HUDEP-2 (cell line): ENCODE measurements around the gene CACNA1I.

Experiments
- DNase-seq, 76 experiments: peaks; one replicate each; lab custom pipeline; 2025; ENCODE audit not compliant: unreplicated experiment in 76 of 76; lab: John Stamatoyannopoulos, UW

Gene CACNA1I

DNA sequence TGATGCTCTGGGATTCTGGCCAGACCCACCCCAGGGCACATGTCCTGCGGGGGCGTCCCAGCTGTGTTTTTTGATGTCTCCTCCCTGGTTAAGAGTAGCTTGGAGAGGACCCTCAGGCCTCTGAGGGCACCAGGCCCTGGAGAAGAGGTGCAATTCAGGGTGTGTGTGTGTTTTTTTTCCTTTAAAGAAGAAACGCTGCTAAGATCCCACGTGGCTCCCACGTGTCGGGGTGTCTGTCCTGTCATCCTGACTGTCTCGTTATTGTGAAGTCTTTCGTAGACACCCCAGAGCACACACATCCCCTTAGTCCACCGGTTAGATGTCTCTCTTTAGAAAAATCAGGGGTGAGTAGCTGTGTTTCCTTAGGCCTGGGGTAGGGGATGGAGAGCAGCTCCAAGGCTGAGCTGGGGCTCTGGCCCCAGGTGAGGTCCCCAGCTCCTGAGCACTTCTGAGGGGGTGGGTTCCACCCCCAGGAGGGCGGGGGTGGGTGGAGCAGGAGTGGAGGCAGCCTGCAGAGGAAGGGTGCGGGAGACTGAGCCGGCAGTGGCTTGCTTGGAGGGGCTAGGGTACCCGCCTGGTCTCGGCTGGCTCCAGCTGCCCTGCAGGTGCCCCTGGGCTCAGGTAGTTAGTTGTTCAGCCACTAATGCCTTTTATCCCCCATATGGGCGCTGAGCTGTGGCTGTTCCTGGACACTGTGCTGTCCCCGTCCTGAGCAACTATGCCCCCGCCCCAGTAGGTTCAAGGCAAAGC lies 116.4 kb downstream of the CACNA1I start:
- peak in 1 of 76 experiments; percentile 15 for DNase-seq

DNA sequence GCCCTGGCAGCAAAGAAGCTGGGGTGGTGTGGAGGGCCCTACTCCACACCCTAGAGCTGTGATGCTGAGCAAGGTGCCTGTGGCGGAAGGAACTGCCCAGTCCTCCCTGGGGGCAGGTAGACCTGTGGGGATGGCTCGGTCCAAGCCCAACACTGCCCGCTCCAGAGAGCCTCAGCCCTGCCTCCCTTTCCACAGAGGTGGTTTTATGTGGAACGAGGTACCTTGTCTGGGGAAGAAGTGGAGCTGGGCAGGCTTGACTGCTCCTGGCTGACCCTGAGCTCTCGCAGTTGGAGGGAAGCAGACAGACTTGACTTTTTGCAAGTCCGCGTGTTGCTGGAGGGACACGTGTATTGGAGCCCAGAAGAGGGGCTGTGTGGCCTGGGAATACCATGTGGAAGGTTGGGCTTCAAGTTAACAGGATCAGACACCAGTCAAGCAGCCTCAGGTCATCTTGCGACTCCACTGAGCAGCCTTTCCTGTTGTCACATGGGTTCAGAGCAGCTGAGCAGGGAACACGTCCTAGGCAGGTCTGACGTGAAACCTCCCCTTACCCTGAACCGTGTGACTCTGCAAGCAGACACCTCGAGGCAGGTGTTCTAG lies 117.7 kb downstream of the CACNA1I start:
- DNase-seq, result no peak

DNA sequence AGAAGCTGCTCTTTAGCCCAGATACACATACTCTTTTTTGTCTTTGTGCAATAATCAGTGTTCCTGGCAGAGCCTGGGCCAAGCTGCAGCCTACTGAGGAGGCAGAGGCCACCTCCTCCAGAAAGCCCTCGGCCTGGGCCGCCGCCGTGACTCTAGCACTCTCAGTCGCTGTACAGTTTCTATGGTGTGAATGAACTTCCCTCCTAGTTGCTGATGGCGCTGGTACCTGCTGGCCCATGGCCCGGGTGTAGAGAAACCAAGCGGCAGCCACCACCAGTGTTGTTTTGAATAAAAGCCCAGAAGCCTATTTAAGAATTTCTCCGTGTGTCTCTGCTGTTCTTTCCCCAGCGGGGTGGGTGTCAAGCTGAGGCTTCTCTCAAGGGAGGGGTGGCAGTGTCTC lies 118.9 kb downstream of the CACNA1I start:
- DNase-seq, result no peak

DNA sequence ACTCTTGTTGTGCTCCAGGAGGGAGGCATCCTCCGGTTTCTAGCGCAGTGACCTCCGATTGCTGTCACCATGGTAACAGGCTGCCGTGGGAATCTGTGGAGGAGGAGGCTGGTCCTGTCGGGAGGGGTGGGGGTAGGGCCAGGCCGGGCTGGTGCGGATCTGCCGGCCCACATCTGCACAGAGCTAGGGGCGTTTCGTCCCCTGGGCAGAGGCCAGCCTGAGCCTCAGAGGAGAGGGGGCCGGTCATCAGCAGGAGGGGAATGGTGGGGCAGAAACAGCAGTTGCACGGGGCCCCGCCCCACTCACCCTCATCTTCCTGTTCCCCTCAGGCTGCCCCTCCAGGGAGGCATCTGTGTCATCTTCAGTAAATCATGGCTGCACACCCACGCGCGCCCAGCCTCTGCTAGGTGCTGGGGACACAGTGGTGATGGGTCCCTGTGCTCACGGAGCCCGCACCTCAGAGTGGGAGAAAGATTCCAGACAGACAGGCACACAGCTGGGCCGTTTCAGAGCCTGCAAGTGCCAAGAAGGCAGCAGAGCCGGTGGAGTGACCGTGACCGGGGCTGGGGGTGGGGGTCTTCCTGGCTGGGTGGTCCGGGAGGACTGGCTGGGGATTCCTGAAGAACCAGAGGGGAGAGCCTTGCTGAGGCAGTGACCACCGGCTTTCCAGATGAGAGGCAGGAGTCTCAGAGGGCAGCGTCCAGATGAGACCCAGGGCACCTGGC lies 120.5 kb downstream of the CACNA1I start:
- DNase-seq, result no peak

DNA sequence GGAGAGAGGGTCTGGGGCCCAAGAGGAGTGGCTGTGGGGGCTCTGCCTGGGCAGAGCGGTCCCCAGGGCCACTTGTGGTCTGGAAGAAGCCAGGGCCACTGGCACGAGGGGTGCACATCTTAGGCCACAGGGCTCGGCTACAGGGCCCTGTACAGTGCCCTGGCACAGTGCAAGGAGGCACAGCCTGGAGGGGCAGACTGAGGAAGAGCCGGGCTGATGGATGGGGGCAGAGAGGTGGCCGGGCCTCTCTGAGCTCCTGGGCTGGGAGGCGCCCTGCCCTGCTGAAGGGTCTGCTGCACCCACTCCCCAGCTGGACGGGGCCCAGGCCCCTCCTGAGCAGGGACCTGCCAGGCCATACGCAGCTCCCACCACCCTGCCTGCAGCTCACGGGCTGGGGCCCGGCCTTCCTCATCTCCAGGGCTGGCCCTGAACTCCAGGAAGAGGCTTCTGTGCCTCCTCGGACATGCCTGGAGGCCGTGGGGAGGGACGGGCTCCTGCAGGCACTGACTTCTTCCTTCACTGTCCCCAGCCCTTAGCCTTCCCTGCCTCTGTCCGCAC lies 123.5 kb downstream of the CACNA1I start:
- DNase-seq, result no peak

DNA sequence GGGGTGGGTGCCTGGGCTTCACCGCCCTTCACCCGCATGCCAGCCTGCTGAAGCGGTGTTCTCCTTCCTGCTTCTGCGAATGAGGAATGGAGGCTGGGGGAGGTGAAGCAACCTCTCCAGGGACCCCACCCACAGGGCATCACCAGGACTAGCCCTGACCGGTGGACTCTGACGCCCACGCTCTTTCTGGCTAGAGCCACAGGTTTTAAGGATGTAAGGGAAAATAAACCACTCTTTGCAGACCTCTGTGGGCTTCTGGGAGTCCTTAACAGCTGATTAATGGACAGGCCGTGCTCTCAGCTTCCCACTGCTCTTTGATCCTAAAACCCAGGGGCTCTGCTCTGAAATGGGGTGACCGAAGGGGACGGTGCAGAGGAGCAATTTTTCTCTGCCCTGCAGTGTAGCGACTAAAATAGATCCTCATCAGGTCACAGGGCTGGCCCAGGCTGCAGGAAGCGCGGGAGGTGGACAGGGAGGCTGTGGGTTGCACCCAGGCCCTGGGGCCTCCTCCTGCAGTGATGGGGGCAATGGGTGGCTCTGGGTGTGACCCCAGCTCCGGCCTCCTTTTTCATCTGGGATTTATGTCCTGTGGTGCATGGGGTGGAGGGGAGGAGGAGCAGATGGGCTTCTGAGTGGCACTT lies 127.4 kb downstream of the CACNA1I start:
- no peak for DNase-seq

DNA sequence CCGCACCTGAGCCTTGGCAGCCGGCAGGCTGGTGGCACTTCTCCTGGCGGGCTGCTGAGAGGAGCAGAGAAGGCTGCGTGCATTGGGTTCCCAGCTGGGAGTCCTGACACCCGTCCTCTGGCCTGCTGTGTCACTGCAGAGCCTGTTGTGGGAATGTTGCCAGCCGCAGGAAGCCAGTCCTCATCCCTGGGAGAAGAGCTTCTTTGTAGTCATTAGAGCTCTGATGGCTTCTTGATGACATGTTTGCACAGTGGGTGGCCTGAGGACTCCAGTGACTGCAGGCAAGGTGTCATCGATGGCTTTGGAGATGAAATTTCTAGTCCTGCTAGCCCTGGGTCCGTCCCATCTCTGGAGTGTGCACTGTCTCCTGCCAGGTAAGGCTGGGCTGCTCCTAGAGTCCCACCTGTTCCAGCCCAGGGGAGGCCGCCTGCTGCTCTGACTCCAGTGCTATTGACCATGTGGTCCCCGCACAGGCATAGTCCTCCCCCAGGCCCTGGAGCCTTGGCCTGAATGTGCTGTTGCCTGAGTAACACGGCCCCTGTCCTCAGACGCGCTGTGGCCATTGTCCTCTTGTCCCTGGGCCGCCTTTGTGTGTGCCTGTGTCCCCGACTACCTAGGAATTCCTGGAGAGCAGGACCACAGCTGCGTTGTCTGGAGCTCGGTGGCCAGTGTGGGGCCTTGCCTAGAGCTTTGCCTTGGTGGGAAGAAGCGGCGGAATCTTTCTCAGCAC lies 129.2 kb downstream of the CACNA1I start:
- DNase-seq, result no peak

DNA sequence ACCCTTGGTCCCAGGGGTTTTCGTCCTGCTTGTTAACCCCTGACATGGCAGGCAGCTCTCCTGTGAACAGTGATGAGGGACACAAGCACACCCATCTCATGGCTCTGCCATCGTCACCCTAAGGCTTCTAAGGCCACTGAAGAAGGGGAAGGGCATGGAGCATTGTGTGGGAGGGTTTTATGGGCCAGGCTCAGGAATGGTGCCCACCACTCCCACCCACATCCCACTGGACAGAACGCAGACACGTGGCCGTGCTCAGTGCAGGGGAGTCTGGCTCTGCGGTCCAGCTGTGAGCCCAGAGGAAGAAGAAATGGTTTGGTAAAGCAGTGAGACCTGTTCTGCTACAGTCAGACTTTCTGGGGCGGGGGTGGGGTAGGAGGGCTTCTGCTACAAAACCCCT lies 130.0 kb downstream of the CACNA1I start:
- no peak for DNase-seq

DNA sequence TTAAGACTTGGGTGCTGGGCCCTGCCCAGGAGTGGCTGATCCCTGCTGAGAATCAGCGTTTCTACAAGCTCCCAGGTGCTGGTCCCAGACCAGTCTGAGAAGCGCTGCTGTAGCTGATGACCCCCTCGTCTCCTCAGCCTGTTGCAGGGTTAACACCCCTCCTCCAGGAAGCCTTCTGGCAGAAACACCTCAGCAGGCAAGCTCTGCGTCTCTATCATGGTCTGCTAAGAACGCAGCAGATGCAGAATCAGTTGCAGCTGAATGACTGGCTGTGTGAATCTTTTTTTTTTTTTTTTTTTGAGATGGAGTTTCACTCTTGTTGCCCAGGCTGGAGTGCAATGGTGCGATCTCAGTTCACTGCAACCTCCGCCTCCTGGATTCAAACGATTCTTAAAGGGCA lies 132.5 kb downstream of the CACNA1I start:
- no peak for DNase-seq

DNA sequence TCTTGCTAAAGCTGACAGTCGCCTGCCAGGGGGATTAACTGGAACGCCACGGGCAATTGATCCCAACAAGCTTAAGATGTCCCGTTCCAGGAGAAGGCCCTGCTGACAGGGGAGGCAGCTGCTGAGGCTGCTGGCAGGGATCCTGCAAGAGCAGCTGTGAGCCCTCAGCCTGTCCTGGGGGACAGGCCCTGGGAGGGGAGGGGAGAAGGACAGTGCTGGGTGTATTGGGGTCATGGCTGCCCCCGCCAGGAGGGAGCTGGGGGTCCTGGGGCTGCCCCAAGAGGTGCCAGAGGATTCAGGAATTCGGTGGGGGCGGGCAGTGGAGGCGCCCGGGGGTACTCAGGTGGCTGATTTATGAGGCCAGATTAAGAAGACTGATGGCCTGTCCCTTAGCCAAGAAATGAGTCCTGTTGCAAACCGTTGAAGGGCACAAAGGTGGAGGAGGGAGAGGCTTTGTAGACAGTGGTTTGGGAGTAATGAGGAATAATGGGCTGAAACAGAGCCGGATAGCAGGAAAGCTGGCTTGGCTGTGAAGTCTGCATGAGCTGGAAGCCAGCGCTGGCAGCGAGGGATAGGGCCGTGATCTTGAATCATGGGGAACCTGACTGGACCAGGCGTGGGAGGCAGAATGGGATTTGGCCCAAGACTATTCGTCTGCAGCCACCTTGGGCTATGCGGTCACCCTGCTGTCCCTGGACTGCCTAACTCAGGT lies 133.5 kb downstream of the CACNA1I start:
- DNase-seq, result no peak

DNA sequence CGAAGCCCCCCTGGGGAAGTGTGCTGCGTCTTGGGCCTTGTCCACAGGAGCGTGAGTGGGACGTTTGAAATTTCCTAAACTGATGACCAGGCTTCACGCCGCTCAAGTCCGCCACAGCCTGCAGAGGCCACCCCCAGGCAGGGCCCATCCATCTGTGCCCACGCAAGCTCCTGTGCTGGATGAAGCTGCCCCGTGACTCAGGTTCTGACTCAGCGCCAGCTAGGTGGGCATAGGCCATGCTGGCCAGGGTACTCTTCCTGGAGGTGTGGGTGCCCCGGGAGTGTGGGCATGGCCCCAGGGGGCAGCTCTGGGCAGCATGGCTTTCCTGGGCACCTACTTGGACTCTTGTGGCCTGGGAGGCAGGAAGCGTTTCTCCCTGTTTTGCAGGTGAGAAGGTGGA lies 134.8 kb downstream of the CACNA1I start:
- no peak for DNase-seq

DNA sequence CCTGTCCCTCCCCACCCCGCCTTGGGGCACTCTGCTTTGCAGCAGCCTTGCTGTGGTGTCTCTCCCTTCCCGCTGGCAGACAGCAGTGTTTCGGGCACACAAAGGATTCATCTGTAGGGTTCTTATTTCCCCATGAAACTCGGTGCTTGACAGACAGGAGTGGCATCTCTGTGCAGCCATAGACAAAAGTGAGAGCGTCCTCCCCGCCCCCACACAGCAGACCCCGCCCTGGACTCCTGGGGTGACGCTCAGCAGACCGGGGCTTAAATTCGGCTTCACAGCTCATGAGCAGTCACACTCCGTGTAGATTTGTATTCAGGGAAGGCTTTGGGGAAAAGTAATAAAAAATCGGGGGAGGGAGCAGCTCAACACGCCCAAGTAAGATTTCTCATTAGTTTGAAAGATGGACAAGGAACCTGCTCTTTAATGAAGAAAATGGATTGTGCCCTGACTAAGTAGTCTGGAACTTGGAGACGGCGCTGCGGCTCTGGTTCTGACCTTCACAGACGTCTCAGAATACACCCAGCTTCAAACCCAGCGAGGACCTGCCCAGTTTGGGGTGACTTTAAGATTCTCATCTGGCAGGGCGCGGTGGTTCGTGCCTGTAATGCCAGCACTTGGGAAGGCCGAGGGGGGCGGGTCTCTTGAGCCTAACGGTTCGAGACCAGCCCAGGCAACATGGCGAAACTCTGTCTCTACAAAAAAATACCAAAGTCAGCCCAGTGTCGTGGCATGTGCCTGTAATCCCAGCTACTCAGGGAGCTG lies 136.0 kb downstream of the CACNA1I start:
- no peak for DNase-seq

DNA sequence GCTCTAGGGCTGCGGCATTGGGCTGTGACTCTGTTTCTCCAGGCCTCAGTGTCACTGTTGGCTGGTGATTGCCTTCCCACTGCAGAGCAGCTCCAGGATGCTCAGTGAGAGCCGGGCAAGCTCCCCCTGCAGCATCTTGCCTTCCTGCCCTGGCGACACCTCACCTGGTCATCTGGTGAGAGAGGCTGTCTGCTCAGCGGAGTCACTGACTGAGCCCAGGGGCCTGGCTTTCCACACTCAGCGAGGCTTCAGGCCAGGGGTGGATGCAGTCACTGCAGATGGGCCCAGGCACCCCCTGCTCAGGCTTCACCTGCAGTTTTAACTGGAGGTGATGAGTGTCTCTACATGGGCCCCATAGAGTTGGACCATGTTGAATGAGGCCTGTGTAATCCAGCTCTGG lies 136.8 kb downstream of the CACNA1I start:
- DNase-seq, result no peak

DNA sequence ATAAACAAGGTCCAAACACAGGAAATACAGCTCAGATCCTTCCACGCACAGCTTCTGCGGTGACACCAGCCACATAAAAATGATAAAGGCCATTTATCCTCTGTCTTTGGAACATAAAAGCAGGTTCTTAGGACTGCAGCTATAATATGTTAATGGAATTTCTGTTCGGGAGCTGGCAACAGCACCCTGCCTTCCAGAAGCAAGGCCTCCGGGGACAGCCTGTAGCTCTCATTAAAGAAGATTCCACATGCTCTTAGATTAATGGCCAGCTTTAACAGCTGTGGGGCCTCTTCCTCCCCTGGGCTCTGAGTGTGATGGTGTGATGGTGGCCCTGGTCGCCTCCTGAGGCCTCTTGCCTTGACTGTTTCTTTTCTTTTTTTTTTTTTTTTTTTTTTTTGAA lies 137.3 kb downstream of the CACNA1I start:
- DNase-seq, result no peak

DNA sequence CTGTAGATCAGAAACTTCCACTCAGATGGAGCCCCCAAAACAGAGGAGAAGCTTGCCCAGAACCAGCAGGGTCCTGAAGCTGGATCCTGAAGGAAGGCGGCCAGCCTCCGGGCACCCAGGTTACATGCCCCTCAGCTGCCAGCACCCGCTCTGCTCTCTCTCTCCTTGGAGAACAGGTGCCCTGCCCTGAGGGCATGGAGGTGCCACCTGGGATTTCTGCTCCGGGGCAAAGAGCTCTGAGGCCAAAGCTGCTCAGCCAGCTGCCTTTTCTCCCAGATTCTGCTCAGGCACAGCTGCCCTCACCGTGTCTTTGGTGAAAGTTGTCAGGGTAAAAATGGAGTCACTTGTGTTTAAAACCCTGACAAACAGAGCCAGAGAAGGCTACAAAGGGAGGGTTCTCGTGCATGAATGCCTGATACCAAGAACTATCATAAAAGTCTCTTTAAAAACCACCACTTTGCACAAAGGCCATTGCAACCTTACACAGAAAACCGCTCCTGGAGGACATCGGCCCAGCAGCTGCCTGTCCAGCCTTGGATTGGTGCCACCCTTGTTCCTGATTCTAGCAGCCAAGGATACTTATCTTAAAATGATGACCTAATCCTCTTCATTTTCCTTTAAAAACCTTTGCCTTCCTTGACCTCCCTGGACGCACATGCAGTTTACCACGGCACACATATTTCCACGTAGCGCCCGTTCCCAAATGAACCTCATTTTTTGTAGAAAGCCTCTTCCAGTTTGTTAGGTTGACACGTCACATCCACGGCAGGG lies 140.0 kb downstream of the CACNA1I start:
- no peak for DNase-seq

DNA sequence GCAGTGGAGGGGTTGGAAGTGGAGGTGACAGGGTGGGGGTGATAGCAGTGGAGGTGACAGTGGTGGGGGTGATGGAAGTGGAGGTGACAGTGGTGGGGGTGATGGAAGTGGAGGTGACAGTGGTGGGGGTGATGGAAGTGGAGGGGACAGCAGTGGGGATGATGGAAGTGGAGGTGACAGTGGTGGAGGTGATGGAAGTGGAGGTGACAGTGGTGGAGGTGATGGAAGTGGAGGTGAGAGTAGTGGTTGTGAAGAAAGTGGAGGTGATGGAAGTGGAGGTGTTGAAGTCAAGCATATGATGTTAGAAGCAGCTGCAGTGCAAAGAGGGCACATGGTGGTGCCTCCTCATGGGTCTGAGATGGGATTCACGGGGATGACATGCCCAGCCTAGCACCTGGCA lies 141.5 kb downstream of the CACNA1I start:
- no peak for DNase-seq

DNA sequence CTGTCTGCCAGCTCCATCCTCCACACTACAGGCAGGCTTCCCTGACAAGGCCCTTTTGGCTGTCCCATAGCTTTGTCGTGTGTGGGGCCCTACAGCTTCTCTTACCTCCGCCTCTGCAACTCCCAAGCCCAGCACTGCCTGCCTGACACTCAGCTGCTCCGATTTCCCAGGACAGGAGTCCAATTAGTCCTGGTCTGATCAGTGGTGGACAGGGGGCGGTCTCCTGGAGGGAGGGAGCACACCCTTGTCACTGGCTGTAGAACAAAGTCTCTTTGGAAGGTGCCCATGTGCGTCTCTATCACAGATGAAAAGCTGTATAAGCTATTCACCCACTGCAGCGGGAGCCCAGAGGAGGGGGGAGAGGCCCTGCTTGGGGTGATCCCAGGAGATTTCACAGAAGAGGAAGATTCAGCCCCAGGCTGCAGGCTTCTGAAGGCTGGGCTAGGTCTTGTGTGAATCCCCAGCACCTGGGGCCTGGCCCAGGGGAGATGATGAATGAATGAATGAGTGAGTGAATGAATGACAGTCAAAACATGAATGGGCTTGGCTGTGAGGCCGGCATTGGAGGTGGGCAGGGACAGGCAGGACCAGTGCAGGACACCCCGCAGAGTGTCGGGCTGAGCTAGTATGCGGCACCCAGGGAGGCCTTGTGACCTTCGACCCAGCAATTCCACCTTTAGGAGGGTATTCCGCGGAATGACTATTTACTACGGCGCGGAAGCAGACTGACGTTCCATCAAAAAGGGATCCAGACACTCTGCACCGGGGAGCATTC lies 142.4 kb downstream of the CACNA1I start:
- no peak for DNase-seq
